SU-DHL-6 (cell line): Measurements from ENCODE around the gene KCNT2.
"Not testable (repeated sequence)": the region's sequence is repeated elsewhere in the genome, so short reads cannot be mapped to it uniquely, and the experiment has no call there.

Source experiments
- H2AFZ ChIP-seq: fragments of 200-600 bp; sonication (generic); 2 replicates; pipeline ENCODE4 v1.6.1; 2014; ENCODE audit warnings: low read depth, mild to moderate bottlenecking, moderate library complexity, mixed read lengths, antibody characterized with exemption, low read length; ENCODE audit not compliant: severe bottlenecking
- H3F3A ChIP-seq: fragments of 200-600 bp; shearing (Covaris generic); 2 replicates; pipeline ENCODE4 v1.6.0; 2016; ENCODE audit warnings: antibody characterized with exemption, mild to moderate bottlenecking; ENCODE audit not compliant: insufficient read depth
- H3K27ac ChIP-seq: fragments of 200-600 bp; sonication (generic); 2 replicates; pipeline ENCODE4 v1.5.1; 2016; ENCODE audit warnings: low read depth, mild to moderate bottlenecking, low read length, moderate library complexity, mixed read lengths
- H3K27me3 ChIP-seq: fragments of 200-600 bp; sonication (generic), shearing (Covaris generic); 2 replicates; pipeline ENCODE4 v1.6.0; 2014; ENCODE audit warnings: mild to moderate bottlenecking, low read length
- H3K36me3 ChIP-seq: fragments of 200-600 bp; sonication (generic); 2 replicates; pipeline ENCODE4 v1.6.1; 2014; ENCODE audit warnings: mild to moderate bottlenecking, low read length, mixed read lengths
- H3K4me2 ChIP-seq: fragments of 300-600, 200-600 bp; shearing (Covaris generic), sonication (generic); 2 replicates; pipeline ENCODE4 v1.6.0; 2014; ENCODE audit warnings: low read length, low read depth, mild to moderate bottlenecking; ENCODE audit not compliant: poor library complexity, severe bottlenecking
- H3K4me3 ChIP-seq: fragments of 200-600 bp; sonication (generic); 2 replicates; pipeline ENCODE4 v1.5.1; 2014; ENCODE audit warnings: antibody characterized with exemption, low read length, mild to moderate bottlenecking, mixed read lengths; ENCODE audit not compliant: insufficient read depth, poor library complexity, severe bottlenecking
- H3K79me2 ChIP-seq: fragments of 200-600 bp; sonication (generic); 2 replicates; pipeline ENCODE4 v1.6.1; 2014; ENCODE audit warnings: mild to moderate bottlenecking, low read length, moderate library complexity; ENCODE audit not compliant: insufficient read depth
- H3K9ac ChIP-seq: fragments of 200-600 bp; sonication (generic); 2 replicates; pipeline ENCODE4 v1.7.0; 2014; ENCODE audit warnings: mild to moderate bottlenecking, low read length
- H3K9me2 ChIP-seq: fragments of 200-600 bp; sonication (generic); replicated peaks from 2 replicates; pipeline ENCODE4 v1.6.1; 2014; ENCODE audit warnings: low read length; ENCODE audit not compliant: insufficient read depth
- H3K9me3 ChIP-seq: fragments of 200-600 bp; sonication (generic); 2 replicates; pipeline ENCODE4 v1.6.1; 2014; ENCODE audit warnings: low read length, mixed read lengths; ENCODE audit not compliant: insufficient read depth
- H4K20me1 ChIP-seq: fragments of 200-600 bp; sonication (generic); 2 replicates; pipeline ENCODE4 v1.6.1; 2014; ENCODE audit warnings: low read depth, mild to moderate bottlenecking, antibody characterized with exemption, low read length, moderate library complexity, mixed read lengths
- CTCF ChIP-seq: fragments of 200-600 bp; sonication (generic); IDR thresholded peaks from one replicate; pipeline ENCODE4 v1.5.1; 2017; ENCODE audit warnings: antibody characterized with exemption, mild to moderate bottlenecking, low read length, moderate library complexity; ENCODE audit not compliant: insufficient read depth, poor library complexity, severe bottlenecking
- EZH2phosphoT487 ChIP-seq: fragments of 200-600 bp; sonication (generic), shearing (Covaris generic); conservative IDR thresholded peaks from 2 replicates; pipeline ENCODE4 v1.6.1; 2018; ENCODE audit warnings: mild to moderate bottlenecking, antibody characterized with exemption, low read length, moderate library complexity, mixed read lengths

The KCNT2 gene

GRCh38 chr1:196515904-196516303 is 92.3 kb downstream of the KCNT2 start:
- Histone ChIP-seq H3K4me3 (no peak overlapping the region), H4K20me1 (no peaks in the 10 kb centered on the region), H3K79me2 (no peaks in the 10 kb centered on the region), H3F3A (no peaks in the 10 kb centered on the region), H2AFZ (no peak overlapping the region), H3K9ac (no peak overlapping the region), H3K4me2 (no peak overlapping the region), H3K9me3 (0 out of 2 replicates have a peak, but pooled peaks cover 3% of the 10 kb centered on the region), H3K36me3 (no peaks in the 10 kb centered on the region), H3K27ac (no peak overlapping the region), H3K9me2 (no peaks in the 10 kb centered on the region), H3K27me3 (no peaks in the 10 kb centered on the region)
- TF ChIP-seq CTCF (no peak), EZH2phosphoT487 (no peak)

- Histone ChIP-seq H3K36me3 (no peaks in the 10 kb centered on the region), H3K27me3 (no peaks in the 10 kb centered on the region), H3K79me2 (no peaks in the 10 kb centered on the region), H3K9me2 (no peaks in the 10 kb centered on the region), H3K4me3 (no peak overlapping the region), H2AFZ (no peak overlapping the region), H3K9ac (no peak overlapping the region), H4K20me1 (no peaks in the 10 kb centered on the region), H3F3A (no peaks in the 10 kb centered on the region), H3K27ac (no peak overlapping the region), H3K4me2 (no peak overlapping the region), H3K9me3 (0 out of 2 replicates have a peak, but pooled peaks cover 3% of the 10 kb centered on the region)
- TF ChIP-seq EZH2phosphoT487 (no peak), CTCF (no peak)
These were observed 94.4 kb downstream of the KCNT2 start for GRCh38 chr1:196513821-196514220.

- no peaks in the 10 kb centered on the region for H3K36me3 ChIP-seq
- H3K27ac ChIP-seq: no peak overlapping the region
- H3K4me3 ChIP-seq: no peak overlapping the region
- H3K79me2 ChIP-seq: no peaks in the 10 kb centered on the region
- H3K9ac ChIP-seq: no peak overlapping the region
- no peaks in the 10 kb centered on the region for H4K20me1 ChIP-seq
- H3K9me3 ChIP-seq: 0 out of 2 replicates have a peak, but pooled peaks cover 3% of the 10 kb centered on the region
- H3K9me2 ChIP-seq: no peaks in the 10 kb centered on the region
- no peak for TF ChIP-seq CTCF
- TF ChIP-seq EZH2phosphoT487: no peak
- H2AFZ ChIP-seq: no peak overlapping the region
- H3K27me3 ChIP-seq: no peaks in the 10 kb centered on the region
- no peaks in the 10 kb centered on the region for H3F3A ChIP-seq
- no peak overlapping the region for H3K4me2 ChIP-seq
These were observed 97.8 kb downstream of the KCNT2 start for GRCh38 chr1:196510451-196510850.

- H3F3A ChIP-seq, H3K27me3 ChIP-seq, H2AFZ ChIP-seq, H3K79me2 ChIP-seq, H3K9me2 ChIP-seq, H3K4me3 ChIP-seq, H3K36me3 ChIP-seq, H3K4me2 ChIP-seq, H4K20me1 ChIP-seq, H3K9ac ChIP-seq, H3K9me3 ChIP-seq, H3K27ac ChIP-seq: not testable (repeated sequence)
These were observed 104.0 kb downstream of the KCNT2 start for GRCh38 chr1:196504224-196504623.
